Keratinocyte (primary cell): ENCODE measurements around the gene IL1RAPL1. TPM values are rescaled to one million over a fixed set of nuclear protein-coding genes. Genes with fewer than 3 reads are reported as not detected.

ENCODE experiments used
- DNase-seq: peaks from one replicate; pipeline ENCODE4 v3.0.0-alpha.2; 2011; ENCODE audit warnings: low read depth, missing footprints, low spot score
- FAIRE-seq: peaks from 2 replicates; lab custom pipeline; 2011; peaks lifted over from hg19 to GRCh38; lab: Jason Lieb, UNC
- H2AFZ ChIP-seq: 2 replicates; pipeline ENCODE4 v1.6.0; 2012; ENCODE audit warnings: low read length, control low read depth, inconsistent platforms; ENCODE audit not compliant: control insufficient read depth
- H3K27ac ChIP-seq: 2 replicates; pipeline ENCODE4 v1.5.1; 2011; ENCODE audit warnings: low read length; ENCODE audit not compliant: control insufficient read depth, insufficient read depth
- H3K27me3 ChIP-seq: 3 replicates; pipeline ENCODE4 v1.6.0; 2011; ENCODE audit warnings: low read length; ENCODE audit not compliant: control insufficient read depth, insufficient read depth; ENCODE audit errors: extremely low read depth
- H3K36me3 ChIP-seq, 2 experiments: 2 replicates in 1 of 2; 3 replicates in 1 of 2; pipeline ENCODE4 v1.5.1; 2011; ENCODE audit warnings: low read length in 2 of 2, mild to moderate bottlenecking in 1 of 2; ENCODE audit not compliant: control insufficient read depth in 2 of 2, insufficient read depth in 2 of 2; ENCODE audit errors: extremely low read depth in 1 of 2
- H3K4me1 ChIP-seq: 3 replicates; pipeline ENCODE4 v1.5.1; 2011; ENCODE audit warnings: low read length; ENCODE audit not compliant: control insufficient read depth, insufficient read depth; ENCODE audit errors: extremely low read depth
- H3K4me2 ChIP-seq: 3 replicates; pipeline ENCODE4 v1.6.0; 2011; ENCODE audit warnings: low read depth, low read length; ENCODE audit not compliant: control insufficient read depth, insufficient read depth; ENCODE audit errors: extremely low read depth
- H3K4me3 ChIP-seq, 3 experiments: fragments of 200-600 bp in 1 of 3; sonication (generic) in 1 of 3; 2 replicates in 2 of 3; 3 replicates in 1 of 3; pipeline ENCODE4 v1.5.1; 2011 to 2016; ENCODE audit warnings: low read length in 3 of 3, mild to moderate bottlenecking in 3 of 3, control low read depth in 2 of 3, inconsistent platforms in 1 of 3, low read depth in 1 of 3, mixed read lengths in 1 of 3, mixed run types in 1 of 3, moderate library complexity in 1 of 3; ENCODE audit not compliant: control insufficient read depth in 2 of 3, insufficient read depth in 2 of 3; ENCODE audit errors: extremely low read depth in 1 of 3
- H3K79me2 ChIP-seq: 2 replicates; pipeline ENCODE4 v1.6.0; 2012; ENCODE audit warnings: low read length; ENCODE audit not compliant: control insufficient read depth, insufficient read depth
- H3K9ac ChIP-seq: 3 replicates; pipeline ENCODE4 v1.6.0; 2011; ENCODE audit warnings: low read length; ENCODE audit not compliant: control insufficient read depth, insufficient read depth; ENCODE audit errors: extremely low read depth
- H3K9me1 ChIP-seq: 3 replicates; pipeline ENCODE4 v1.6.0; 2011; ENCODE audit warnings: low read length; ENCODE audit not compliant: control insufficient read depth, insufficient read depth; ENCODE audit errors: extremely low read depth
- H3K9me3 ChIP-seq: 2 replicates; pipeline ENCODE4 v1.5.1; 2012; ENCODE audit warnings: low read depth, low read length; ENCODE audit not compliant: control insufficient read depth
- H4K20me1 ChIP-seq: 3 replicates; pipeline ENCODE4 v1.6.0; 2011; ENCODE audit warnings: low read length; ENCODE audit not compliant: control insufficient read depth, insufficient read depth; ENCODE audit errors: extremely low read depth
- EZH2 ChIP-seq: IDR thresholded peaks from one replicate; pipeline ENCODE4 v1.6.1; 2012; ENCODE audit warnings: inconsistent platforms, mild to moderate bottlenecking, low read length, moderate library complexity
- dilution Hi-C: fragments of 300-500 bp; cut with MboI; formaldehyde crosslinking; loops from one replicate; pipeline ENCODE4 v1.7.0; 2020; ENCODE audit warnings: low sequenced_read_pairs; ENCODE audit not compliant: extremely low pct_ligation_motif_present
- polyA plus RNA-seq, 5 experiments: library from polyadenylated mRNA; depleted of rRNA in 3 of 5; stranded (reverse) in 3 of 5; stranded (forward) in 1 of 5; unstranded in 1 of 5; fragments of >200 nt; gene quantifications; 1 replicate in 1 of 5; 2 replicates in 3 of 5; 3 replicates in 1 of 5; pipeline versions ENCODE4 v1.2.1 to v1.2.3, GENCODE V29; 2011 to 2012; ENCODE audit warnings: missing spikeins in 2 of 5, low read depth in 1 of 5, low replicate concordance in 1 of 5
- TF ChIP-seq, protein P1 (sequence below), 3 experiments: IDR thresholded peaks in 1 of 3; conservative IDR thresholded peaks in 1 of 3; optimal IDR thresholded peaks in 1 of 3; 2 replicates in 2 of 3; 3 replicates in 1 of 3; pipeline versions ENCODE3 to v1.5.1; 2011; ENCODE audit warnings: low read length in 3 of 3, mild to moderate bottlenecking in 3 of 3, moderate library complexity in 2 of 3, control low read depth in 1 of 3, inconsistent platforms in 1 of 3; ENCODE audit not compliant: insufficient read depth in 2 of 3; ENCODE audit errors: extremely low read depth in 1 of 3

IL1RAPL1 gene
- polyA plus RNA-seq, 1 donor (not counting 4 experiments of a cell fraction or from before 2014, with no cell fraction given): 2.8 TPM

DNA sequence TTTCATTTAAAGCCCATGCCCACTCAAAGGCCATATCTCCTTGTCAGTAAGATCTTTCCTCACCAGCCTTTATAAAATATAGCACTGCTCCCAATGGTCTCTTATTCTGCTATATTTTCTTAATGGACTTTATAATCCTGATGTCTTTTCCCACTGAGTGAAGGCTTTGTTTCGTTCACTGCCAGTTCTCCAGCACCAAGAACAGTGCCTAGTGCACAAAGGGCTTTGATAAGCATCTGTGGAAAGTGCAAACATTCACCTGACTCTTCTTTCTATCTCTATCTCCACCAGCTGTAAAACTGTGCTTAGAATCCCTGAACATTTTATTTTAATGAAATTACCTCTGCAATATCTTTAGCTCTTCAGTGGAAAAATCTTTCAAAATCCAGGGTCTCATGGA lies 1054.2 kb downstream of the IL1RAPL1 start:
- no peaks in the 10 kb centered on the region for H4K20me1 ChIP-seq
- no peak overlapping the region for H3K4me2 ChIP-seq
- H3K9ac ChIP-seq: no peak overlapping the region
- H3K4me1 ChIP-seq: no peaks in the 10 kb centered on the region
- no peaks in the 10 kb centered on the region for H3K27me3 ChIP-seq
- no peaks in the 10 kb centered on the region for H3K36me3 ChIP-seq
- H3K79me2 ChIP-seq: no peaks in the 10 kb centered on the region
- H2AFZ ChIP-seq: no peak overlapping the region
- H3K9me3 ChIP-seq: no peaks in the 10 kb centered on the region
- H3K4me3 ChIP-seq: no peak overlapping the region
- dilution Hi-C loops: no loop called here
- FAIRE-seq (no peak), DNase-seq (no peak)
- TF ChIP-seq, protein P1, sequence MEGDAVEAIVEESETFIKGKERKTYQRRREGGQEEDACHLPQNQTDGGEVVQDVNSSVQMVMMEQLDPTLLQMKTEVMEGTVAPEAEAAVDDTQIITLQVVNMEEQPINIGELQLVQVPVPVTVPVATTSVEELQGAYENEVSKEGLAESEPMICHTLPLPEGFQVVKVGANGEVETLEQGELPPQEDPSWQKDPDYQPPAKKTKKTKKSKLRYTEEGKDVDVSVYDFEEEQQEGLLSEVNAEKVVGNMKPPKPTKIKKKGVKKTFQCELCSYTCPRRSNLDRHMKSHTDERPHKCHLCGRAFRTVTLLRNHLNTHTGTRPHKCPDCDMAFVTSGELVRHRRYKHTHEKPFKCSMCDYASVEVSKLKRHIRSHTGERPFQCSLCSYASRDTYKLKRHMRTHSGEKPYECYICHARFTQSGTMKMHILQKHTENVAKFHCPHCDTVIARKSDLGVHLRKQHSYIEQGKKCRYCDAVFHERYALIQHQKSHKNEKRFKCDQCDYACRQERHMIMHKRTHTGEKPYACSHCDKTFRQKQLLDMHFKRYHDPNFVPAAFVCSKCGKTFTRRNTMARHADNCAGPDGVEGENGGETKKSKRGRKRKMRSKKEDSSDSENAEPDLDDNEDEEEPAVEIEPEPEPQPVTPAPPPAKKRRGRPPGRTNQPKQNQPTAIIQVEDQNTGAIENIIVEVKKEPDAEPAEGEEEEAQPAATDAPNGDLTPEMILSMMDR (optimal IDR thresholded peaks at IDR 0.05 in 1 of 3, IDR thresholded peaks at IDR 0.05 in 1 of 3, conservative IDR thresholded peaks at IDR 0.05 in 1 of 3; ENCODE audit: extremely low read depth in 1 of 3, insufficient read depth in 2 of 3, low read length in 3 of 3): no peak
- TF ChIP-seq EZH2: no peak
- no peak overlapping the region for H3K27ac ChIP-seq
- H3K9me1 ChIP-seq: no peaks in the 10 kb centered on the region

DNA sequence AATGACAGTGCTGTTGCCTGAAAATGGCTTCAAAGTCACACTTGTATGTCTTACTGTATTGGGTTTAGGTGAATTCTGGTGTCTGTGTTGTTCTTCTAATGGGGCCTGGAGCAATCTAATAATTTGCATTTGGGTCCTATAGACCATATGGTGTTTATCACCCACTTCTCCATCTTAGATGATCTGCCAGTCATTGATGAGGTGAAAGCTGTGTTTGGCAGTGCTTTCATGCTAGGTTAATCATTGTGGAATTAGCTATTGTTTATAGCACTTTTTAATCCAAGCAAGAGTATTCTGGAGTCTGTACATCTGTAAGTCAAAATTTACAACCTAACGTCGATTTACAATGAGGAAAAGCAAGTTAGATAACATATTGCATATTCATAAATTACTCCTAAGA lies 1055.9 kb downstream of the IL1RAPL1 start:
- TF ChIP-seq, protein P1 (optimal IDR thresholded peaks at IDR 0.05 in 1 of 3, IDR thresholded peaks at IDR 0.05 in 1 of 3, conservative IDR thresholded peaks at IDR 0.05 in 1 of 3; ENCODE audit: extremely low read depth in 1 of 3, insufficient read depth in 2 of 3, low read length in 3 of 3): no peak
- TF ChIP-seq EZH2: no peak
- no peaks in the 10 kb centered on the region for H3K9me1 ChIP-seq
- H3K36me3 ChIP-seq: no peaks in the 10 kb centered on the region
- DNase-seq (no peak), FAIRE-seq (no peak)
- no peak overlapping the region for H3K4me3 ChIP-seq
- H3K27ac ChIP-seq: no peak overlapping the region
- H4K20me1 ChIP-seq: no peaks in the 10 kb centered on the region
- no peak overlapping the region for H2AFZ ChIP-seq
- no peaks in the 10 kb centered on the region for H3K27me3 ChIP-seq
- no peaks in the 10 kb centered on the region for H3K79me2 ChIP-seq
- dilution Hi-C loops: no loop called here
- H3K9ac ChIP-seq: no peak overlapping the region
- no peaks in the 10 kb centered on the region for H3K9me3 ChIP-seq
- H3K4me1 ChIP-seq: no peaks in the 10 kb centered on the region
- no peak overlapping the region for H3K4me2 ChIP-seq
